Measurements from ENCODE around the gene MTUS2. TPM values are rescaled to one million over a fixed set of nuclear protein-coding genes. Genes with fewer than 3 reads are reported as not detected.

Gene MTUS2
- total and polyA plus RNA-seq, 8 donors: 0.12 to 28.1 (median 3.5) TPM; not detected in 1

GRCh38 chr13:29129616-29130015 lies 309.5 kb downstream of the MTUS2 start:
- no peaks in the 10 kb centered on the region for H3K27me3 ChIP-seq
- intact Hi-C loops (cut with DNase I; ENCODE audit: low total_unique reads): no loop called here
- TF ChIP-seq EP300 (IDR thresholded peaks at IDR 0.05): no peak
- H3K27ac ChIP-seq: no peak overlapping the region
- no peak overlapping the region for H3K4me3 ChIP-seq
- H3K9me3 ChIP-seq: no peaks in the 10 kb centered on the region
- WGBS, 5 donors: 61 to 67% (median 65%) methylated on average over 2 of the region's 2 CpGs
- no peaks in the 10 kb centered on the region for H3K36me3 ChIP-seq
- DNase-seq: no peak
- no peaks in the 10 kb centered on the region for H3K4me1 ChIP-seq

DNA sequence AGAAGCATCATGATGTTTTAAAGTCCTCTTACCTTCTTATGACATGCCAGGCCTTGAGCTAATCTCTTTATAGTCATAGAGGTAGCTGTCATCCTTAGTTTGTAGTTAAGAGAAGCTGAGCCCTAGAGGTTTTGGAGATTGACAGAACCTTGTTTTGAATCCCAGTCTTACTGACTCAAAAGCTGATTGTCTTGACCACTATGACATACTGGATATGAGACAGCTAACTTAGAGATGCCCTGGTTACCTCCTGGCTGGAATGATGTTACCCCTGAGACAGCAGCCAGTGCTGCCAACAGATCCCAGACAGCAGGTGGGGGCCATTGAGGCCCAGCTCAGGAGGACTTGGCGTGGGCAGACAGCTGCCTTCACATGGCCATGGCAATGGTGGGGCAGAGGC lies 311.0 kb downstream of the MTUS2 start:
- Histone ChIP-seq H3K4me3 (no peak overlapping the region), H3K27ac (no peak overlapping the region), H3K36me3 (no peaks in the 10 kb centered on the region), H3K9me3 (peaks cover 0 to under 1% (median 0%) of the 10 kb centered on the region in 4 donors), H3K27me3 (no peaks in the 10 kb centered on the region), H3K4me1 (no peaks in the 10 kb centered on the region)
- WGBS, 5 donors: 60 to 89% (median 82%) methylated on average over 1 of the region's 1 CpG
- TF ChIP-seq POLR2AphosphoS5 (IDR thresholded peaks at IDR 0.05) (no peak), EP300 (IDR thresholded peaks at IDR 0.05) (no peak), POLR2A (IDR thresholded peaks at IDR 0.05) (no peak)
- TF ChIP-seq, protein P1, sequence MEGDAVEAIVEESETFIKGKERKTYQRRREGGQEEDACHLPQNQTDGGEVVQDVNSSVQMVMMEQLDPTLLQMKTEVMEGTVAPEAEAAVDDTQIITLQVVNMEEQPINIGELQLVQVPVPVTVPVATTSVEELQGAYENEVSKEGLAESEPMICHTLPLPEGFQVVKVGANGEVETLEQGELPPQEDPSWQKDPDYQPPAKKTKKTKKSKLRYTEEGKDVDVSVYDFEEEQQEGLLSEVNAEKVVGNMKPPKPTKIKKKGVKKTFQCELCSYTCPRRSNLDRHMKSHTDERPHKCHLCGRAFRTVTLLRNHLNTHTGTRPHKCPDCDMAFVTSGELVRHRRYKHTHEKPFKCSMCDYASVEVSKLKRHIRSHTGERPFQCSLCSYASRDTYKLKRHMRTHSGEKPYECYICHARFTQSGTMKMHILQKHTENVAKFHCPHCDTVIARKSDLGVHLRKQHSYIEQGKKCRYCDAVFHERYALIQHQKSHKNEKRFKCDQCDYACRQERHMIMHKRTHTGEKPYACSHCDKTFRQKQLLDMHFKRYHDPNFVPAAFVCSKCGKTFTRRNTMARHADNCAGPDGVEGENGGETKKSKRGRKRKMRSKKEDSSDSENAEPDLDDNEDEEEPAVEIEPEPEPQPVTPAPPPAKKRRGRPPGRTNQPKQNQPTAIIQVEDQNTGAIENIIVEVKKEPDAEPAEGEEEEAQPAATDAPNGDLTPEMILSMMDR (IDR thresholded peaks at IDR 0.05): no peak
- no peak for DNase-seq
- intact Hi-C loops (cut with DNase I; ENCODE audit: low total_unique reads): no loop called here

DNA sequence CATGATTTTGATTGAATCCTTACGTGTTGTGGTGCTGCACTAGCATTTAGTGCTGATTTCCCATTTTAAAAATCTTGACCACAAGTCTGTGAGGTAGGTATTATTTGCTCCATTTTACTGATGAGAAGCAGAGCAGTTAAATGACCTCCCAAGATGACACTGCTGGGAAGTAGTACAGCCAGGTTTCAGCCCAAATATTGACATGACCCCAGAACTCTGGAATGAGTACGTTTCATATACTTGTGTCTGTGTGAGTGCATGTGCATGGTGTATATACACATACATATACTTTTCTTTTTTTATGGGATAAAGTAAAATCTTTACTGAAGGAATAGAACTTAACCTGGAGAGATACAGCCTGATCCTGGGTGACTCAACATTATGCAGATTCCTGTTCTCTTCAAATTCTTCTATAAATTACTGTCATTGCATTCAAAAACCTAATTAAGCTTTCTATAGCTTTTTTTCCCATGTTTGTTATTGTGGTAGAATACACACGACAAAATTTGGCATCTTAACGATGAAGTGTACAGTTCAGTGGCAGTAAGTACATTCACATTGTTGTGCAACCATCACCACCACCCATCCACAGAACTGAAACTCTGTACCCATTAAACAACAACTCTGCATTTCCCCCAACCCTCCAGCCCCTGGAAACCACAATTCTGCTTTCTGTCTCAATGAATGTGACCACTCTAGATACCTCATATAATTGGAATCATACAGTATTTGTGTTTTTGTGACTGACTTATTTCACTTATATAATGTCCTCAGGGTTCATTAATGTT lies 311.9 kb downstream of the MTUS2 start:
- Histone ChIP-seq H3K27ac (no peak overlapping the region), H3K4me3 (no peak overlapping the region), H3K9me3 (peaks cover 0 to 9% (median 6%) of the 10 kb centered on the region in 4 donors), H3K4me1 (no peaks in the 10 kb centered on the region), H3K27me3 (no peaks in the 10 kb centered on the region), H3K36me3 (no peaks in the 10 kb centered on the region)
- intact Hi-C loops (cut with DNase I; ENCODE audit: low total_unique reads): no loop called here
- TF ChIP-seq POLR2A (IDR thresholded peaks at IDR 0.05) (no peak), EP300 (IDR thresholded peaks at IDR 0.05) (no peak), POLR2AphosphoS5 (IDR thresholded peaks at IDR 0.05) (no peak)
- TF ChIP-seq, protein P1 (IDR thresholded peaks at IDR 0.05): no peak
- DNase-seq: no peak
- 65 to 75% (median 69%) methylated on average over 4 of the region's 4 CpGs for WGBS, 5 donors

- H3K36me3 ChIP-seq: no peaks in the 10 kb centered on the region
- no peaks in the 10 kb centered on the region for H3K27me3 ChIP-seq
- intact Hi-C loops (cut with DNase I; ENCODE audit: low total_unique reads): no loop called here
- TF ChIP-seq, protein P1 (IDR thresholded peaks at IDR 0.05): no peak
- no peak for TF ChIP-seq POLR2AphosphoS5 (IDR thresholded peaks at IDR 0.05)
- no peak for TF ChIP-seq POLR2A (IDR thresholded peaks at IDR 0.05)
- no peak for TF ChIP-seq EP300 (IDR thresholded peaks at IDR 0.05)
- H3K4me1 ChIP-seq: no peaks in the 10 kb centered on the region
- peaks cover 0 to 20% (median 13%) of the 10 kb centered on the region in 4 donors for H3K9me3 ChIP-seq
- no peak for DNase-seq
- H3K27ac ChIP-seq: no peak overlapping the region
- no peak overlapping the region for H3K4me3 ChIP-seq
- 84 to 94% (median 89%) methylated on average over 2 of the region's 2 CpGs for WGBS, 5 donors
These were observed 316.2 kb downstream of the MTUS2 start for GRCh38 chr13:29136341-29136740.

GRCh38 chr13:29137016-29137415 lies 316.9 kb downstream of the MTUS2 start:
- no peak overlapping the region for H3K27ac ChIP-seq
- no peak overlapping the region for H3K4me3 ChIP-seq
- H3K36me3 ChIP-seq: no peaks in the 10 kb centered on the region
- H3K4me1 ChIP-seq: no peaks in the 10 kb centered on the region
- TF ChIP-seq, protein P1 (IDR thresholded peaks at IDR 0.05): no peak
- TF ChIP-seq POLR2AphosphoS5 (IDR thresholded peaks at IDR 0.05) (no peak), POLR2A (IDR thresholded peaks at IDR 0.05) (no peak), EP300 (IDR thresholded peaks at IDR 0.05) (no peak)
- no peak for DNase-seq
- H3K27me3 ChIP-seq: no peaks in the 10 kb centered on the region
- intact Hi-C loops (cut with DNase I; ENCODE audit: low total_unique reads): no loop called here
- 82 to 90% (median 88%) methylated on average over 1 of the region's 1 CpG for WGBS, 5 donors
- peaks cover 0 to 20% (median 13%) of the 10 kb centered on the region in 4 donors for H3K9me3 ChIP-seq

Data from stomach (tissue), 9 donors.